ENCODE measurements around the gene ZMIZ2. TPM values are rescaled to one million over a fixed set of nuclear protein-coding genes. Genes with fewer than 3 reads are reported as not detected.

ZMIZ2 gene
- total and polyA plus RNA-seq, 2 donors (not counting 1 experiment from before 2014, with no cell fraction given) = 254 to 442 TPM

GRCh38 chr7:44703921-44704320, 44.7 kb upstream of the ZMIZ2 start:
- H3K4me2 ChIP-seq (replicated peaks; ENCODE audit: low read depth, low read length, poor library complexity, severe bottlenecking) = no peak overlapping the region
- H4K20me1 ChIP-seq (ENCODE audit: control insufficient read depth, insufficient read depth, low read length, poor library complexity, severe bottlenecking) = no peaks in the 10 kb centered on the region
- H3K27ac ChIP-seq (ENCODE audit: low read length in 2 of 2) = no peak overlapping the region
- ChIA-PET CTCF (interaction anchor here (0.6 to 1.0 kb wide), 4 partner anchors 63 to 1770 kb away, joined by 3 to 5 read pairs (median 4); no protein-coding TSS in a partner anchor), POLR2A (no interaction called here)
- DNase-seq (no peak), ATAC-seq (ENCODE audit: low read depth) (no peak)
- no peaks in the 10 kb centered on the region for H3K79me2 ChIP-seq (ENCODE audit: control insufficient read depth, insufficient read depth, low read length)
- no peaks in the 10 kb centered on the region for H3K27me3 ChIP-seq (replicated peaks in 1 of 4; ENCODE audit: control extremely low read depth in 1 of 4, control insufficient read depth in 3 of 4, insufficient read depth in 4 of 4, low read length in 3 of 4)
- H3K4me3 Mint-ChIP-seq = no peak overlapping the region
- H3K27ac Mint-ChIP-seq = no peak overlapping the region
- TF ChIP-seq CTCF (IDR thresholded peaks at IDR 0.05) = no peak
- TF ChIP-seq EZH2 (IDR thresholded peaks at IDR 0.05; ENCODE audit: borderline replicate concordance, insufficient read depth, low read depth, low read length, poor library complexity, severe bottlenecking) = no peak
- no peak overlapping the region for H2AFZ ChIP-seq (ENCODE audit: insufficient read depth, low read depth, low read length, poor library complexity, severe bottlenecking)
- no peak overlapping the region for H3K9ac ChIP-seq (ENCODE audit: low read length)
- no peaks in the 10 kb centered on the region for H3K9me3 Mint-ChIP-seq (ENCODE audit: insufficient read depth)
- no peak overlapping the region for H3K4me3 ChIP-seq (ENCODE audit: control extremely low read depth in 1 of 5, extremely low read depth in 1 of 5, insufficient read depth in 1 of 5, low read depth in 2 of 5, low read length in 4 of 5)
- H3K36me3 ChIP-seq (replicated peaks in 1 of 2; ENCODE audit: control extremely low read depth in 1 of 2, control insufficient read depth in 1 of 2, extremely low read depth in 1 of 2, insufficient read depth in 2 of 2, low read length in 1 of 2) = peaks cover 0 to 36% of the 10 kb centered on the region in 2 experiments
- WGBS (ENCODE audit: insufficient coverage) = 100% methylated on average over 1 of the region's 1 CpG
- intact Hi-C loops (cut with micrococcal nuclease) = loop anchor here (5.0 kb wide), 1 partner anchor 93 kb away; the partner anchor contains the start of gene PPIA
- no peaks in the 10 kb centered on the region for H3K4me1 ChIP-seq (ENCODE audit: control insufficient read depth in 2 of 2, insufficient read depth in 2 of 2, low read length in 2 of 2)
- H3K4me1 Mint-ChIP-seq = no peaks in the 10 kb centered on the region
- H3K27me3 Mint-ChIP-seq = no peaks in the 10 kb centered on the region
- H3K9me3 ChIP-seq (ENCODE audit: control extremely low read depth in 1 of 3, control insufficient read depth in 2 of 3, insufficient read depth in 1 of 3, low read length in 2 of 3) = peaks cover 0 to 3% (median 0%) of the 10 kb centered on the region in 3 donors

GRCh38 chr7:44705434-44705833, 43.2 kb upstream of the ZMIZ2 start:
- CTCF ChIA-PET = interaction anchor here (0.7 to 1.1 kb wide), 2 partner anchors 18 to 63 kb away, joined by 4 read pairs; no protein-coding TSS in a partner anchor
- 100% methylated on average over 1 of the region's 3 CpGs for WGBS (ENCODE audit: insufficient coverage)
- no peaks in the 10 kb centered on the region for H3K4me1 Mint-ChIP-seq

More at GRCh38 chr7:44705434-44705833, 43.2 kb upstream of the ZMIZ2 start:
- H3K36me3 ChIP-seq (replicated peaks in 1 of 2; ENCODE audit: control extremely low read depth in 1 of 2, control insufficient read depth in 1 of 2, extremely low read depth in 1 of 2, insufficient read depth in 2 of 2, low read length in 1 of 2) = peaks cover 0 to 29% of the 10 kb centered on the region in 2 experiments
- TF ChIP-seq EZH2 (IDR thresholded peaks at IDR 0.05; ENCODE audit: borderline replicate concordance, insufficient read depth, low read depth, low read length, poor library complexity, severe bottlenecking) (no peak), CTCF (IDR thresholded peaks at IDR 0.05) (no peak)
- no peaks in the 10 kb centered on the region for H3K79me2 ChIP-seq (ENCODE audit: control insufficient read depth, insufficient read depth, low read length)
- POLR2A ChIA-PET = no interaction called here
- H4K20me1 ChIP-seq (ENCODE audit: control insufficient read depth, insufficient read depth, low read length, poor library complexity, severe bottlenecking) = no peaks in the 10 kb centered on the region
- H3K9ac ChIP-seq (ENCODE audit: low read length) = no peak overlapping the region
- Mint-ChIP-seq H3K27me3 (no peaks in the 10 kb centered on the region), H3K27ac (peak overlapping the region; percentile 13), H3K4me3 (no peak overlapping the region), H3K9me3 (ENCODE audit: insufficient read depth) (no peaks in the 10 kb centered on the region)
- H2AFZ ChIP-seq (ENCODE audit: insufficient read depth, low read depth, low read length, poor library complexity, severe bottlenecking) = no peak overlapping the region
- H3K4me1 ChIP-seq (ENCODE audit: control insufficient read depth in 2 of 2, insufficient read depth in 2 of 2, low read length in 2 of 2) = no peaks in the 10 kb centered on the region
- ATAC-seq (ENCODE audit: low read depth) = no peak
- H3K27me3 ChIP-seq (replicated peaks in 1 of 4; ENCODE audit: control extremely low read depth in 1 of 4, control insufficient read depth in 3 of 4, insufficient read depth in 4 of 4, low read length in 3 of 4) = no peaks in the 10 kb centered on the region
- H3K4me3 ChIP-seq (ENCODE audit: control extremely low read depth in 1 of 5, extremely low read depth in 1 of 5, insufficient read depth in 1 of 5, low read depth in 2 of 5, low read length in 4 of 5) = no peak overlapping the region
- H3K4me2 ChIP-seq (replicated peaks; ENCODE audit: low read depth, low read length, poor library complexity, severe bottlenecking) = no peak overlapping the region
- no peak for DNase-seq
- no peak overlapping the region for H3K27ac ChIP-seq (ENCODE audit: low read length in 2 of 2)
- intact Hi-C loops (cut with micrococcal nuclease) = no loop called here
- H3K9me3 ChIP-seq (ENCODE audit: control extremely low read depth in 1 of 3, control insufficient read depth in 2 of 3, insufficient read depth in 1 of 3, low read length in 2 of 3) = no peaks in the 10 kb centered on the region
